RWPE2 (cell line): ENCODE measurements around the gene DAZAP1.

Experiments used
- ATAC-seq: fragments of 200-7000 bp; cut with Tn5 transposase; 3 replicates; pipeline ENCODE4 v1.9.1; 2021; ENCODE audit warnings: low read depth
- DNase-seq: peaks from one replicate; pipeline ENCODE4 v3.0.0-alpha.2; 2020; ENCODE audit warnings: low spot score
- H3K27ac ChIP-seq: fragments of 450-650 bp; 2 replicates; pipeline ENCODE4 v1.5.1; 2017; ENCODE audit warnings: mild to moderate bottlenecking; ENCODE audit not compliant: poor library complexity, severe bottlenecking
- H3K27me3 ChIP-seq: fragments of 250-450 bp; sonication (Bioruptor Pico); 2 replicates; pipeline ENCODE4 v1.5.1; 2021; ENCODE audit warnings: mild to moderate bottlenecking, moderate library complexity; ENCODE audit not compliant: insufficient read depth, poor library complexity, severe bottlenecking
- H3K36me3 ChIP-seq: fragments of 250-450 bp; sonication (Bioruptor Pico); 2 replicates; pipeline ENCODE4 v1.5.1; 2020; ENCODE audit warnings: low read depth, mild to moderate bottlenecking, moderate library complexity
- H3K4me1 ChIP-seq: fragments of 250-450 bp; sonication (Bioruptor Pico); 2 replicates; pipeline ENCODE4 v1.5.1; 2021; ENCODE audit warnings: mild to moderate bottlenecking, moderate library complexity; ENCODE audit not compliant: insufficient read depth, poor library complexity, severe bottlenecking
- H3K4me3 ChIP-seq: fragments of 250-450 bp; sonication (Bioruptor Pico); 2 replicates; pipeline ENCODE4 v1.5.1; 2021; ENCODE audit warnings: mild to moderate bottlenecking, moderate library complexity; ENCODE audit not compliant: severe bottlenecking
- H3K9me3 ChIP-seq: fragments of 250-450 bp; sonication (Bioruptor Pico); 2 replicates; pipeline ENCODE4 v1.5.1; 2021; ENCODE audit warnings: mild to moderate bottlenecking, moderate library complexity; ENCODE audit not compliant: severe bottlenecking
- TF ChIP-seq, protein P1 (sequence below): fragments of 450-650 bp; IDR thresholded peaks from one replicate; pipeline ENCODE4 v1.5.1; 2017; ENCODE audit warnings: mild to moderate bottlenecking, moderate library complexity; ENCODE audit not compliant: poor library complexity, severe bottlenecking

DAZAP1 gene

DNA sequence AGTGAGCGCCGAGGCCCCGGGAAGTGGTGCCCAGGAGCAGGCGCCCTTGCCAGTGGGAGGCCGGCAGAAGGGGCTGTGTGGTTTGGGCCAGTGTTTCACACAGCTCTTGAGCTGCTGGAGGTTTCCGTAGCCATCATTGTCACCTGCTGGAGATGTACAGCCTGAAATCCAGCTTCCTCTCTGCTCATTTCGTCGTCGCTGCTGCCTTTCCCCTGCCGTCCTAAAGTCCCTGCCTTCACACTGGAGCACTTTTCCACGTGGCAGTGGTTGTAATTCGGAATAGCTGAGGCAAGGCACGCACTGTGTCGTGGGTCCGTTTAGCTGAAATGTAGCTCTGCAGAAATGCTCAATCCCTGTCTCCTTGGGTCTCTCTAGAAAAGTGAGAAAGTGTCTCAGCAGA is 13.2 kb downstream of the DAZAP1 start:
- no peaks in the 10 kb centered on the region for H3K9me3 ChIP-seq
- no peaks in the 10 kb centered on the region for H3K27me3 ChIP-seq
- no peak overlapping the region for H3K4me3 ChIP-seq
- TF ChIP-seq, protein P1, sequence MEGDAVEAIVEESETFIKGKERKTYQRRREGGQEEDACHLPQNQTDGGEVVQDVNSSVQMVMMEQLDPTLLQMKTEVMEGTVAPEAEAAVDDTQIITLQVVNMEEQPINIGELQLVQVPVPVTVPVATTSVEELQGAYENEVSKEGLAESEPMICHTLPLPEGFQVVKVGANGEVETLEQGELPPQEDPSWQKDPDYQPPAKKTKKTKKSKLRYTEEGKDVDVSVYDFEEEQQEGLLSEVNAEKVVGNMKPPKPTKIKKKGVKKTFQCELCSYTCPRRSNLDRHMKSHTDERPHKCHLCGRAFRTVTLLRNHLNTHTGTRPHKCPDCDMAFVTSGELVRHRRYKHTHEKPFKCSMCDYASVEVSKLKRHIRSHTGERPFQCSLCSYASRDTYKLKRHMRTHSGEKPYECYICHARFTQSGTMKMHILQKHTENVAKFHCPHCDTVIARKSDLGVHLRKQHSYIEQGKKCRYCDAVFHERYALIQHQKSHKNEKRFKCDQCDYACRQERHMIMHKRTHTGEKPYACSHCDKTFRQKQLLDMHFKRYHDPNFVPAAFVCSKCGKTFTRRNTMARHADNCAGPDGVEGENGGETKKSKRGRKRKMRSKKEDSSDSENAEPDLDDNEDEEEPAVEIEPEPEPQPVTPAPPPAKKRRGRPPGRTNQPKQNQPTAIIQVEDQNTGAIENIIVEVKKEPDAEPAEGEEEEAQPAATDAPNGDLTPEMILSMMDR, result no peak
- DNase-seq (no peak), ATAC-seq (no peak)
- no peak overlapping the region for H3K27ac ChIP-seq
- peaks cover 21% of the 10 kb centered on the region for H3K4me1 ChIP-seq
- H3K36me3 ChIP-seq, result peaks cover 79% of the 10 kb centered on the region

DNA sequence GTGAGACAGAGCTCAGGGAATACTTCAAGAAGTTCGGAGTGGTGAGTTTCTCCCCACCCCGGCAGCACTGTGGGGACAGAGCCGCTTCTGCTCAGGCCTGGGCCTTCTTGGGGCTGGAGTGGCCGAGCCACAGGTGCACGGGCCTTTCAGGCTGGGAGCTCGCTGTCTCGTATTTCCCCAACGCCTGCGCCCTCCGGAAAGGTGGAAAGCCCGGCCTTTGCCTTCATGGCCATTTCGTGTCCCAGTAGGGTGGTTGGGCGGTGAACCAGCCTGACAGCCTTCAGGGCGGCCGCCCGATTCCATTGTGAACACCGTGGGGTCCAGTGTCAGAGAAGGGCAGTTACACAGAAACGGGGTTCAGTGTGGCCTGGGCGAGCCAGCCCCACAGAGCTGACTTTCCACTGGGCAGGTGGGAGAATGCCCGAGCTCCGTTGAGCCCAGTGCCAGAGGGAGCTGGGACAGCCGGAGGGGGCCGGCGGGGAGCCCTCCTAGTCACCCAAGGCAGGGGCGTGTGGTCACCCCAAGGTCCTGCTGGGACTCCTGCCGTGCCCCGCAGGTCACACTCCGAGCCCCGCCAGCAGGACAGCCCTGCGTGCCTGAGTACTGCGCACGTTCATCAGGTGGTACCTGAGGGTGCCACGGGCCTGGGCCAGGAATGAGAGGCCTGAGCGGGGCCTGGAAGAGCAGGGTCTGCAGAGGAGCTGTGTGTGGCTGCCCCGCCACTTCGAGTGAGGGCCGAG is 14.0 kb downstream of the DAZAP1 start:
- DNase-seq (no peak), ATAC-seq (no peak)
- H3K4me3 ChIP-seq, result no peak overlapping the region
- TF ChIP-seq, protein P1, result no peak
- H3K27me3 ChIP-seq, result no peaks in the 10 kb centered on the region
- no peak overlapping the region for H3K27ac ChIP-seq
- no peaks in the 10 kb centered on the region for H3K9me3 ChIP-seq
- H3K36me3 ChIP-seq, result peaks cover 87% of the 10 kb centered on the region
- H3K4me1 ChIP-seq, result peaks cover 13% of the 10 kb centered on the region

DNA sequence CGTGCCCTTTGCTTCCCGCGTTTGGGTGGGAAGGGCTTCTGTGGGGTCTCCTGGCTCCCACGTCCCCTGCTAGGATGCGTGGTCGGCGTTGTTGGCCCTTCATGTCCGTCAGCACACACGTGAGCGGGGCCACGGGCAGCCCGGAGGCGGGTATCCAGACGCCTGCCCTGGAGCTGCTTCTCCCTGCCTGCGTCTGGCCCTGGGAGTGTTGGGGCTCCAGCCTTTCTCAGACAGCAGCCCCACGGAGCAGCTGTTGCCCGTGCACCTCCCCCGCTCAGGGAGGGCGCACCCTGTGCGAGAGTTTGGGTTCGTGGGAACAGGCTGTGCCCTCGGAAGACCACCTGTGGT is 14.5 kb downstream of the DAZAP1 start:
- no peak overlapping the region for H3K4me3 ChIP-seq
- no peaks in the 10 kb centered on the region for H3K27me3 ChIP-seq
- no peak for DNase-seq
- H3K9me3 ChIP-seq, result no peaks in the 10 kb centered on the region
- TF ChIP-seq, protein P1, result no peak
- H3K4me1 ChIP-seq, result peaks cover 11% of the 10 kb centered on the region
- H3K36me3 ChIP-seq, result peaks cover 87% of the 10 kb centered on the region
- no peak overlapping the region for H3K27ac ChIP-seq
- no peak for ATAC-seq

DNA sequence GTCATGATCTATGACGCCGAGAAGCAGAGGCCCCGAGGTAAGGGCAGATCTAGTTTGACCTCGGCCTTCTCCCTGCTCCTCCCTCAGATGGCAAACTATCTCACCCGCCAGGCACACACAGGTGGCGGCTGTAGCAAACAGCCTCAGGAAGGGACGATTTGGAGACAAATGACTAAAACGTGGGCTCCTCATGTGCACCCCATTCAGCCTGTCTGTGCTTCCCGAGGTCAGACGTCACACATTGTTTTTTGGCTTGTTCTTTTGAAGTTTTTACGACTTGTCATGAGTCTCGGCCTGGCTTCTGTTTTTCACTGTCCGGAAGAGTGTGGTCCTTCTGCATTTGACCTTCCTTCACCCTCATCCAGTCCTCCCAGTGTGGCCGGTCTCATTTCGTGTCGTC is 15.0 kb downstream of the DAZAP1 start:
- Histone ChIP-seq H3K27me3 (no peaks in the 10 kb centered on the region), H3K9me3 (no peaks in the 10 kb centered on the region), H3K27ac (no peak overlapping the region), H3K4me3 (no peak overlapping the region), H3K36me3 (peaks cover 87% of the 10 kb centered on the region), H3K4me1 (peaks cover 11% of the 10 kb centered on the region)
- ATAC-seq, result no peak
- TF ChIP-seq, protein P1, result no peak
- no peak for DNase-seq

DNA sequence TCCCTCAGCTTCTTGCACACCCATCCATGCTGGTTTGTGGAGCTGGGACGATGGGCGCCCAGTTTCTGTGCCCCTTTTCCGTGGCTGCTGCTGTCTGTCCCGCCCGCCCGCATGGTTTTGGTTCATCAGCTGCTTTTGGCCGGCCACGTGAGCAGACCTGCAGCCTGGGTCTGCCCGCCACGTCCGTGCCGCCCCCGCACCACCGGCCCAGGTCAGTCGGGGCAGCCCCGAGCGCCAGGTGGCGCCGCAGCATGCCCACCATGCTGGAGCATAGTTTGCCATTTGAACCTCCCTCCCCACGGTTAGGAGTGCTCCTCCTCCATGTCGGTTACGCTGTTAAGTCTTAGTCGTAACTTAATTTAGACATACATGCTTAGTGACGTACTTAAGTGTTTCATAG is 15.6 kb downstream of the DAZAP1 start:
- ATAC-seq (no peak), DNase-seq (no peak)
- no peaks in the 10 kb centered on the region for H3K9me3 ChIP-seq
- no peaks in the 10 kb centered on the region for H3K27me3 ChIP-seq
- H3K4me3 ChIP-seq, result no peak overlapping the region
- TF ChIP-seq, protein P1, result no peak
- peaks cover 87% of the 10 kb centered on the region for H3K36me3 ChIP-seq
- H3K27ac ChIP-seq, result no peak overlapping the region
- H3K4me1 ChIP-seq, result peaks cover 11% of the 10 kb centered on the region
